A549 (cell line): Measurements from ENCODE around the gene NFYC. TPM values are rescaled to one million over a fixed set of nuclear protein-coding genes. Genes with fewer than 3 reads are reported as not detected.

Experiments
- ATAC-seq, 2 experiments: fragments of 200-7000 bp in 1 of 2; fragments of >200 bp in 1 of 2; cut with Nextera tagmentation in 1 of 2; cut with Tn5 transposase in 1 of 2; 3 replicates each; pipeline versions ENCODE4 v1.8.0 to v1.9.1; 2018 to 2020; ENCODE audit warnings: mild to moderate bottlenecking in 1 of 2, moderate library complexity in 1 of 2
- CTCF ChIA-PET: fragments of 300-600 bp; sonication (Branson Sonifier 250); formaldehyde crosslinking; extraction: SDS; loops from one replicate; lab custom pipeline; 2021; ENCODE audit warnings: antibody characterized with exemption, inconsistent platforms; lab: Yijun Ruan, JAX
- POLR2A ChIA-PET: fragments of 350-600 bp; formaldehyde crosslinking; extraction: SDS; loops from one replicate; lab custom pipeline; 2021; ENCODE audit warnings: antibody characterized with exemption, inconsistent platforms; lab: Yijun Ruan, JAX
- DNase-seq, 2 experiments: peaks; one replicate each; pipeline versions ENCODE4 v3.0.0 to v3.0.0-alpha.2; 2011 to 2016; ENCODE audit warnings: low read depth in 1 of 2, low spot score in 1 of 2
- FAIRE-seq: peaks from 2 replicates; lab custom pipeline; 2011; peaks lifted over from hg19 to GRCh38; lab: Jason Lieb, UNC
- H3K27ac ChIP-seq, 2 experiments: fragments of >200 bp; sonication (Bioruptor Twin); formaldehyde crosslinking; 3 replicates each; pipeline ENCODE4 v1.5.1; 2016 to 2017
- H3K4me1 ChIP-seq: fragments of >200 bp; sonication (Bioruptor Twin); formaldehyde crosslinking; 3 replicates; pipeline ENCODE4 v1.6.1; 2016
- H3K4me2 ChIP-seq: fragments of >200 bp; sonication (Bioruptor Twin); formaldehyde crosslinking; 3 replicates; pipeline ENCODE4 v1.6.1; 2016
- H3K4me3 ChIP-seq: fragments of >200 bp; sonication (Bioruptor Twin); formaldehyde crosslinking; 3 replicates; pipeline ENCODE4 v1.5.1; 2016
- H3K9me3 ChIP-seq: fragments of >200 bp; sonication (Bioruptor Twin); formaldehyde crosslinking; 3 replicates; pipeline ENCODE4 v1.6.1; 2016
- ATOH8 ChIP-seq: fragments of 250-450 bp; sonication (Bioruptor Pico); IDR thresholded peaks from 2 replicates; pipeline ENCODE4 v1.5.0; 2020; ENCODE audit warnings: low read depth, mild to moderate bottlenecking, moderate library complexity
- BHLHE40 ChIP-seq: IDR thresholded peaks from 2 replicates; pipeline ENCODE4 v1.6.1; 2012; ENCODE audit warnings: low read depth, low read length, inconsistent platforms
- CBX2 ChIP-seq: fragments of 200-600 bp; sonication (generic); IDR thresholded peaks from 2 replicates; pipeline ENCODE4 v1.6.1; 2016; ENCODE audit warnings: low read depth, mild to moderate bottlenecking, borderline replicate concordance
- CTCF ChIP-seq: fragments of >200 bp; sonication (Bioruptor Twin); formaldehyde crosslinking; IDR thresholded peaks from 3 replicates; pipeline ENCODE4 v1.5.1; 2016
- EHMT2 ChIP-seq: fragments of 200-600 bp; sonication (generic); IDR thresholded peaks from 2 replicates; pipeline ENCODE4 v1.6.1; 2016; ENCODE audit warnings: antibody characterized with exemption, low read depth, mild to moderate bottlenecking, moderate library complexity
- EP300 ChIP-seq, 2 experiments: fragments of >200 bp; sonication (Bioruptor Twin); formaldehyde crosslinking; IDR thresholded peaks; 2 replicates in 1 of 2; 3 replicates in 1 of 2; pipeline ENCODE4 v1.6.1; 2016 to 2017
- FOSB ChIP-seq: fragments of 250-450 bp; sonication (Bioruptor Pico); IDR thresholded peaks from 2 replicates; pipeline ENCODE4 v1.5.0; 2020; ENCODE audit warnings: mild to moderate bottlenecking, moderate library complexity
- FOSL2 ChIP-seq, 2 experiments: fragments of 450-650 bp in 1 of 2; fragments of >200 bp in 1 of 2; sonication (Bioruptor Twin) in 1 of 2; formaldehyde crosslinking; IDR thresholded peaks; 2 replicates each; pipeline versions ENCODE4 v1.5.0 to v1.6.1; 2016 to 2020; ENCODE audit warnings: mild to moderate bottlenecking in 1 of 2, moderate library complexity in 1 of 2
- HES2 ChIP-seq: fragments of >200 bp; sonication (Bioruptor Twin); formaldehyde crosslinking; IDR thresholded peaks from 2 replicates; pipeline ENCODE4 v1.6.1; 2016
- HEYL ChIP-seq: fragments of 250-450 bp; sonication (Bioruptor Pico); IDR thresholded peaks from 2 replicates; pipeline ENCODE4 v1.8.0; 2021; ENCODE audit warnings: mild to moderate bottlenecking, moderate library complexity
- HOXA7 ChIP-seq: fragments of 250-450 bp; sonication (Bioruptor Pico); IDR thresholded peaks from 2 replicates; pipeline ENCODE4 v1.5.0; 2020; ENCODE audit warnings: mild to moderate bottlenecking, moderate library complexity
- HOXB13 ChIP-seq: fragments of 250-450 bp; sonication (Bioruptor Pico); IDR thresholded peaks from 2 replicates; pipeline ENCODE4 v1.5.0; 2020; ENCODE audit warnings: low read depth, mild to moderate bottlenecking, moderate library complexity
- HOXB5 ChIP-seq: fragments of 250-450 bp; sonication (Bioruptor Pico); IDR thresholded peaks from 2 replicates; pipeline ENCODE4 v1.5.0; 2020; ENCODE audit warnings: mild to moderate bottlenecking, moderate library complexity
- JUN ChIP-seq, 2 experiments: fragments of >200 bp; sonication (Bioruptor Twin); formaldehyde crosslinking; IDR thresholded peaks; 2 replicates in 1 of 2; 3 replicates in 1 of 2; pipeline ENCODE4 v1.6.1; 2016 to 2017
- JUNB ChIP-seq: fragments of >200 bp; sonication (Bioruptor Twin); formaldehyde crosslinking; IDR thresholded peaks from 2 replicates; pipeline ENCODE4 v1.6.1; 2016
- KDM1A ChIP-seq: fragments of 200-600 bp; sonication (generic); IDR thresholded peaks from 2 replicates; pipeline ENCODE4 v1.6.1; 2016; ENCODE audit warnings: low read depth, mild to moderate bottlenecking
- KDM5A ChIP-seq: fragments of 200-600 bp; sonication (generic); IDR thresholded peaks from 2 replicates; pipeline ENCODE4 v1.6.1; 2016; ENCODE audit warnings: antibody characterized with exemption, mild to moderate bottlenecking
- NPAS2 ChIP-seq: fragments of 250-450 bp; sonication (Bioruptor Pico); IDR thresholded peaks from 2 replicates; pipeline ENCODE4 v1.8.0; 2022; ENCODE audit warnings: mild to moderate bottlenecking, moderate library complexity, borderline replicate concordance
- NR3C1 ChIP-seq: fragments of >200 bp; sonication (Bioruptor Twin); formaldehyde crosslinking; IDR thresholded peaks from 3 replicates; pipeline ENCODE4 v1.6.1; 2017
- PHF8 ChIP-seq: fragments of 200-600 bp; sonication (generic); IDR thresholded peaks from 2 replicates; pipeline ENCODE4 v1.6.1; 2016; ENCODE audit warnings: low read depth, mild to moderate bottlenecking, antibody characterized with exemption, moderate library complexity, borderline replicate concordance
- POLR2A ChIP-seq: IDR thresholded peaks from 2 replicates; pipeline ENCODE4 v1.6.1; 2012; ENCODE audit warnings: mild to moderate bottlenecking, low read length
- RAD21 ChIP-seq, 2 experiments: fragments of >200 bp in 1 of 2; sonication (Bioruptor Twin) in 1 of 2; formaldehyde crosslinking in 1 of 2; IDR thresholded peaks in 1 of 2; conservative IDR thresholded peaks in 1 of 2; 2 replicates in 1 of 2; 3 replicates in 1 of 2; pipeline ENCODE4 v1.6.1; 2012 to 2018; ENCODE audit warnings: inconsistent platforms in 1 of 2
- RFX5 ChIP-seq: fragments of 450-650 bp; IDR thresholded peaks from 2 replicates; pipeline ENCODE4 v1.7.1; 2014; ENCODE audit warnings: antibody characterized with exemption, mild to moderate bottlenecking, moderate library complexity
- SMC3 ChIP-seq: fragments of >200 bp; sonication (Bioruptor Twin); formaldehyde crosslinking; IDR thresholded peaks from 3 replicates; pipeline ENCODE4 v1.6.1; 2018; ENCODE audit warnings: inconsistent platforms
- SREBF2 ChIP-seq: fragments of 450-650 bp; IDR thresholded peaks from 2 replicates; pipeline ENCODE4 v1.6.1; 2014; ENCODE audit warnings: mild to moderate bottlenecking, moderate library complexity
- TFCP2L1 ChIP-seq: fragments of 250-450 bp; sonication (Bioruptor Pico); IDR thresholded peaks from 2 replicates; pipeline ENCODE4 v1.5.0; 2021; ENCODE audit warnings: mild to moderate bottlenecking
- USF2 ChIP-seq: fragments of 450-650 bp; IDR thresholded peaks from 2 replicates; pipeline ENCODE4 v1.6.1; 2014; ENCODE audit warnings: antibody characterized with exemption
- ZC3H11A ChIP-seq: fragments of 450-650 bp; IDR thresholded peaks from 2 replicates; pipeline ENCODE4 v1.6.1; 2014; ENCODE audit warnings: antibody characterized with exemption, mild to moderate bottlenecking
- ZNF302 ChIP-seq: fragments of 250-450 bp; sonication (Bioruptor Pico); IDR thresholded peaks from 2 replicates; pipeline ENCODE4 v1.9.0; 2021; ENCODE audit warnings: inconsistent platforms, mild to moderate bottlenecking, moderate library complexity
- WGBS: methylation state at CpG from one replicate; pipeline ENCODE4 v1.1.6; 2017; ENCODE audit errors: missing lambda C conversion rate; 5-methylcytosine and 5-hydroxymethylcytosine counted together
- polyA plus RNA-seq, 4 experiments: library from polyadenylated mRNA; depleted of rRNA in 3 of 4; stranded (reverse); fragments of >200 nt; fragmentation: RNase III in 1 of 4; extraction: RNeasy Plus Mini Kit Qiagen cat#74134 plus additional on column Dnase treatment in 1 of 4; gene quantifications; 2 replicates in 3 of 4; 3 replicates in 1 of 4; pipeline ENCODE4 v1.2.3, GENCODE V29; 2011 to 2017
- TF ChIP-seq, protein P1 (sequence below): fragments of 250-450 bp; sonication (Bioruptor Pico); IDR thresholded peaks from 2 replicates; pipeline ENCODE4 v1.5.0; 2021; ENCODE audit warnings: mild to moderate bottlenecking, moderate library complexity, borderline replicate concordance

The NFYC gene
- polyA plus RNA-seq, 2 of the 4 experiments (the other 2 are of a cell fraction) = 35.1 to 43.4 TPM

GRCh38 chr1:40794974-40795715, 103.6 kb downstream of the NFYC start:
- no peak overlapping the region for H3K27ac ChIP-seq
- H3K4me1 ChIP-seq = 0 out of 3 replicates have a peak, but pooled peaks cover 3% of the 10 kb centered on the region
- POLR2A ChIA-PET = no interaction called here
- no peaks in the 10 kb centered on the region for H3K9me3 ChIP-seq
- no peak for DNase-seq
- no peak overlapping the region for H3K4me3 ChIP-seq
- TF ChIP-seq ZNF302 (no peak), CBX2 (no peak), FOSB (no peak), HOXA7 (CRISPR knock-in tag) (no peak), JUN (IDR thresholded peaks at IDR 0.05) (no peak), ATOH8 (CRISPR knock-in tag) (no peak), BHLHE40 (no peak), USF2 (no peak), SREBF2 (no peak), POLR2A (no peak), NR3C1 (no peak), FOSL2 (IDR thresholded peaks at IDR 0.05) (no peak), FOSL2 (CRISPR knock-in tag; IDR thresholded peaks at IDR 0.05) (no peak), EHMT2 (no peak), KDM5A (no peak), PHF8 (no peak), EP300 (IDR thresholded peaks at IDR 0.05) (no peak), ZC3H11A (no peak), SMC3 (no peak)
- TF ChIP-seq, all 56 proteins: peak for 0
- H3K4me2 ChIP-seq = no peak overlapping the region
- ATAC-seq (no peak), FAIRE-seq (no peak)
- 82% methylated on average over 10 of the region's 10 CpGs for WGBS
- CTCF ChIA-PET = interaction anchor here (3.4 kb wide), 1 partner anchor 21 kb away, joined by 11 read pairs; no protein-coding TSS in a partner anchor

DNA sequence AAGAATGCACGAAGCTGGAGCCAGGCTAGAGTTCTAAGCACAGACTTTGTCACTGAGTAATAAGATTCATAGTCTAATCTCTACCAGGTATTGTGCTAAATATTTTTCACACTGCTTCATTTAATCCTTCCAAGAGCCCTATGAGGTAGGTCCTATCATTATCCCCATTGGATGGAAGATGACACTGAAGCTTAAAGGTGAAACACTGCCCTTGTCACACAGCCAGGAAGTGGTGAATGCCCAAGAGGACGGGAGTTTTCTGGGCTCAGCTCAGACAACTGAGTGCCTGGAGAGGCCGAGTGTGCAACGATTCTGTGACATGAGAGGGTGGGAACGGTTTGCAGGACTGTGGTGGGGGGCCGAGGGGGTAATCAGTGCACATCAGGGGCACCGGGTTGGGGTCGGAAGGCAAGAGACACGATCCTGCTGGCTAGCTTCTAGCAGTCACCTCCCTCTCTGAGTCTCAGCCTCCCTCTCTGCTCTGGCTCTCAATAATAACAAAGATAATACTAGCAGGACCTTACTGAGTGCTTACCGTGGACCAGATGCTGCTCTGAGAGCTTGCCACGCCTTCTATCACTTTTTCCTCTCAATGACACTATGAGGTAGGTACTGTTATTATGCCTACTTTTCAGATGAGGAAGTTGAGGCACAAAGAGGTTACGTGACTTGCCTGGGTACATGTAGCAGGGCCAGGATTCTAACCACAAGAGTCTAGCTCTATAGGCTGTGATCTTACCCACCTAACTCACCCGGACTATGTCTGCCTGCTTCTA, 104.5 kb downstream of the NFYC start:
- 64% methylated on average over 11 of the region's 13 CpGs for WGBS
- H3K27ac ChIP-seq = no peak overlapping the region
- H3K4me2 ChIP-seq = no peak overlapping the region
- FAIRE-seq (no peak), ATAC-seq (no peak), DNase-seq (no peak)
- 0 out of 3 replicates have a peak, but pooled peaks cover 3% of the 10 kb centered on the region for H3K4me1 ChIP-seq
- no peaks in the 10 kb centered on the region for H3K9me3 ChIP-seq
- ChIA-PET CTCF (interaction anchor here (1.4 to 3.4 kb wide), 2 partner anchors 13 to 22 kb away, joined by 3 to 11 read pairs; no protein-coding TSS in a partner anchor), POLR2A (no interaction called here)
- H3K4me3 ChIP-seq = no peak overlapping the region
- TF ChIP-seq NPAS2 (no peak), JUN (IDR thresholded peaks at IDR 0.05) (no peak), HOXB5 (CRISPR knock-in tag) (no peak), HEYL (no peak), RAD21 (conservative IDR thresholded peaks at IDR 0.05 in 1 of 2, IDR thresholded peaks at IDR 0.05 in 1 of 2) (no peak), JUNB (no peak), BHLHE40 (no peak), CTCF (no peak), HOXB13 (CRISPR knock-in tag) (no peak), SREBF2 (no peak), ZNF302 (no peak), RFX5 (no peak), KDM1A (no peak), HES2 (no peak), TFCP2L1 (CRISPR knock-in tag) (no peak), ZC3H11A (no peak), USF2 (no peak)
- TF ChIP-seq, protein P1, sequence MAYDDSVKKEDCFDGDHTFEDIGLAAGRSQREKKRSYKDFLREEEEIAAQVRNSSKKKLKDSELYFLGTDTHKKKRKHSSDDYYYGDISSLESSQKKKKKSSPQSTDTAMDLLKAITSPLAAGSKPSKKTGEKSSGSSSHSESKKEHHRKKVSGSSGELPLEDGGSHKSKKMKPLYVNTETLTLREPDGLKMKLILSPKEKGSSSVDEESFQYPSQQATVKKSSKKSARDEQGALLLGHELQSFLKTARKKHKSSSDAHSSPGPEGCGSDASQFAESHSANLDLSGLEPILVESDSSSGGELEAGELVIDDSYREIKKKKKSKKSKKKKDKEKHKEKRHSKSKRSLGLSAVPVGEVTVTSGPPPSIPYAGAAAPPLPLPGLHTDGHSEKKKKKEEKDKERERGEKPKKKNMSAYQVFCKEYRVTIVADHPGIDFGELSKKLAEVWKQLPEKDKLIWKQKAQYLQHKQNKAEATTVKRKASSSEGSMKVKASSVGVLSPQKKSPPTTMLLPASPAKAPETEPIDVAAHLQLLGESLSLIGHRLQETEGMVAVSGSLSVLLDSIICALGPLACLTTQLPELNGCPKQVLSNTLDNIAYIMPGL (CRISPR knock-in tag) = no peak
